Left renal cortex interstitium (tissue), 4 donors: ENCODE results near the gene RNF175. TPM values are rescaled to one million over a fixed set of nuclear protein-coding genes. Genes with fewer than 3 reads are reported as not detected.

Experiments
- DNase-seq, 4 donors: peaks; one replicate each; pipeline ENCODE4 v3.0.0-alpha.2; 2013; ENCODE audit warnings: low read depth in 4 of 4, low spot score in 2 of 4, missing footprints in 1 of 4
- polyA plus RNA-seq, 4 donors: library from polyadenylated mRNA; unstranded; fragments of 120-200 nt; gene quantifications; one replicate each; pipeline ENCODE4 v1.2.1, GENCODE V29; 2013; ENCODE audit not compliant: insufficient read length in 4 of 4

Gene RNF175
- polyA plus RNA-seq, 4 donors = 3.8 to 5.9 (median 5.0) TPM

DNA sequence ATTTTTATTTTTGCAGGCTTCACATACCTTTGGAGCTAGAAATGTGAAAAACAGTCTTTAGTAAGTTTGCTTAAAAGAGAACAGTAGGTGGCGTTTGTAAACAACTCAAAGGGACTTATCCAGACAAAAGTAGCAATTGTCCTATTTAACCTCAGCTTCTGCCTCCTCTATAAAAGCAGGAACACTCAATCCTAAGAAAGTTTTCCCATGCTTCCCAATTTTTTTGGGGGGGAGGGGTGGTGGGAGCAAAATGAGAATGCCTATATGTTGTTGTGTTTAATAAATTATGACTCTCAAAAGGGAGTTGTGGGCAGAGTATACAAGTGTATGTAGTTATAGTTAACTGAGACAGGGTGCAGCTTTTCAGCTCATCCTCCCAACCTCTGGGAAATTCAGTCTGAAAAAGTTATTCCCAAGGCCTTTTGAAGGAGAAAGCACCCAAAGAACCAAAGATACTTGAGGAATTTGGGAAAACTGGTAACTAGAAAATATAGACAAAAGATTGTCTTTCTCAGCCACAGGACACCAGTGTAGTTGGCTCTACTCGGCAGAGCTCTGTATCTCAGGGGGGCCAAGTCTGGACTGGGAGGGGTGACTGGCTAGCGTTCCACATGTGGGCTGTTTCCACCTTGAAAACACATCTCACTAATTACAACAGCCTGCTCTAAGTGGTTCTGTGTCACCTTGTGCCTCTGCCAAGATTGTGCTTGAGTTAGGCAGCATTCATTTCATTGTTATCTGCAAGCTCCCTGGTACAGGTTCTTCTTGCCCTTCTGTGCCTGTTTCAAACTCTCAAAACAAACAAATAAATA is 26.3 kb upstream of the RNF175 start:
- DNase-seq = no peak

DNA sequence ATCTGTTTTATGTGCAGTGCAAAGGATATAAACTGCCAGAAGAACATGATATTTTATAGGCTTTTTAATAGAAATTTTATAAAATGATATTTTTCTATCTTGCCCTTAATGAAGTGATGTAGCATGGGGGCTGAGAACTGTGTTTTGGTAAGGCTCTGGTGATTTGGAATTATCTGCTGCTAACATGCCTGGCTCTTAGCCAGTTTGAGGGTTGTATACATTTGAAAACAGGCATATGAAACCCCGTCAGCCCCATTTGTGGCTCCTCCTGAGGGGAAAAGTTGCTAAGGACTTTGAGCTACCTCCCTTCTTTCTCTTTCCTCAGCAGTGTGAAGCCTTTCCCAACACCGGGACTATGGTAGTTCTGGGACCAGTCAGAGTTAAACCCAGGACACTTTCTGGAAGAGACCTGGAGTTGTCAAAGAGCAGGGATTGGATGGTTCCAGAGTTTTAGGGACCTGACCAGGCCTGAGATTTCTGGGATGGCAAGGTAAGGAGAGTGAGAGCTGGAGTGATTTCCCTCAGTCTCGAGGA is 24.4 kb upstream of the RNF175 start:
- DNase-seq = no peak

DNA sequence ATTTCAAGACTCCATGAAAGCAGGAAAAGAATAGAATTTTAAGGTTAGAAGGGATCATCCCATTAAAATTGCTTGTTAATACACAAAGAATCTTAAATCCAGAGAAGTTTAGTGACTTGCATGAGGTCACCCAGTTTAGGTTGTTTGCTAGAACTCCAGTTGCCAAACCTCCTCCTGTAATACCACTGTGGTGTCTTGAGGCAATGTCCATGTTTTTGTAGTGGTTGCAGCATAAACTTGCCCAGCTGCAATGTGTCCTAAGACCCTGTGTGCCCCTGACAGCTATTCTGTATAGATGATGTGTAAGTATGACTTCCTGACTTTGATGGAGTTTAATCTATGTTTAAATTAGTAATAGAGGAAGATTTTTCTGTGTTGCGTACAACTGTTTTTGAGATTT is 22.8 kb upstream of the RNF175 start:
- DNase-seq = no peak

DNA sequence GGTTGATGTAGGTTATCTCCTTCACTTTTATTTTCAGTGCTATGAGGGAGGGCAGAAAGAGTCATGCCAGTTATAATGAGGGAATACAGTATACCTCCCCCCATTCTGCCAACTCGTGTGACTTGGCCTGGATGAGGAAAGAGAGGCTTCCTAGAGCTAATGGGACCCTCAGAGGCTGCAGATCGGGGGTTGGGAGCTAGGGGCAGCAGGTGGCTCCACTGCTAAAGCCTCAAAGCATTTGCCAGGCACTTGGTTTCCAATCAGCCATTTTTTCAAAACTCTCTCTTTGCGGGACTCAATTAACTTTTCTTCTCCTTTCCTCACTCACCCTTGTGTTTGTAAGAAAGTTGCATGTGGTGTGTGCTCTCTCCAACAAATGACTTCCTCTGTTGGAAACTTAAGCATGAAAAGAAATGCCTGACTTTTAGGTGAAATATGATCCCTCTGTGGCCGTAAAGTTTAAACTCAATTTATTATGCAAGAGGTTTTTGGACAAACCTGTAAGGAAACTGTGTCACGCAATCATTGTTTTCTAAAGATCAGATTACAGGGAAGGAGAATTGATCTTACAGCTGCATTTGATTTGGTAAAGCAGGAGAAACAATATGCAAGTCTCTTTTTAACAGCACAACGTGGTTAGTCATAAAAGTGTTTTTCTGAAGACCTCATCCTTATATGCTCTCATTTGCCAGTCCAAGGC is 22.0 kb upstream of the RNF175 start:
- peak in 1 of 4 donors; percentile 48 for DNase-seq

DNA sequence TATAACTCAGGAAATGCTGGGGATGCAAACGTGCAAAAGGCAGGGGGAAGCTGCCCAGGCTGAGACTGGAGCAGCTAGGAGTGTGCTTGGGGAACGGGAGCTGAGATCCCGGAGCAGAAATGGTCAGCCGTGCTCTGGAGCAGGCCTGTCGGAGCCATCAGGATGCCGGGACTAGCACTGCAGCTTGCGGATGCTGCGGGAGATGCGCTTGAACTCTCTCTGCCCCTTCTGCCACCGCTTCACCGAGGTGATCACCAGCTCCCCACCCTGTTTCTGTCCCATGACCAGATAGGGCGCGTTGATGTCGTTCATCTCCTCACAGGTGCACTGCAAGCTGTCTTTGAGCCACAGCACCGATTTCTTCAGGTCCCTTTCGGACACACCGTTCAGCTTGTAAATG is 21.5 kb upstream of the RNF175 start:
- no peak for DNase-seq

DNA sequence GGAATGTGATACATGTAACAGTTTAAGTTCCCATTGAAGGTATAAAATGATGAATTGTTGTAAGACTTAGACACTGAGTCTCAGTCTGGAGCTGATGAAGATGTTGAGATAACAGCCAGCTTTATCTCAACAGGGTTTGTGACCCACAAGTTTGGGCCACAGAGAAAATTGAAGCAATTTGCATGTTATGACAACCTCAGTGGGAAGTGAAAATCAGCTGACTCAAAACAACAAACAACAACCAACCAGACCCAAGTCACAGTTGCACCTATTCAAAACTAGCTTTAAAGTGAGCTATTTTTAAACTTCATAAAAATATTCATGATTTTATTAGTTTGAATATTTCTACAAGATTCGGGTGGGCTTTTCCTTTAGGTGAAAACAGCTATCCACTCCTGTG is 21.1 kb upstream of the RNF175 start:
- DNase-seq = no peak

DNA sequence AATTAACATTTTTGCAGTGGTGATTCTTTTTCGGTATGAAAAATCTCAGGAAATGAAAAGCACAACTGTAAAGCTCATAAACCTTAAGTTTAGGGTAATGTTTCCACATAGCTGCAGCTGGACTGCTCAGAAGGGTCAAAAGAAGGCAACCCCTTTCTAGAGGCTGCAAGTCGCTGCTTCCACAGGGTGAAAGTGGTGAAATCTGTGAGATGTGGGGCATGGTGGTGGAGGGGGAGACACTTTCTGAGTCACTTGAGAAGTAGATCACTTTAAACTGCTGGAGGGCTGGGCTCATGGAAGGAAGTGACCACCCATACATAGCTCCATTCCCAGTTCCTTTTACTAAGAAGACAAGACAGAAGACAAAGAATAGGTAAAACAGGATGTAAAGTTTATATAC is 20.4 kb upstream of the RNF175 start:
- DNase-seq = no peak

DNA sequence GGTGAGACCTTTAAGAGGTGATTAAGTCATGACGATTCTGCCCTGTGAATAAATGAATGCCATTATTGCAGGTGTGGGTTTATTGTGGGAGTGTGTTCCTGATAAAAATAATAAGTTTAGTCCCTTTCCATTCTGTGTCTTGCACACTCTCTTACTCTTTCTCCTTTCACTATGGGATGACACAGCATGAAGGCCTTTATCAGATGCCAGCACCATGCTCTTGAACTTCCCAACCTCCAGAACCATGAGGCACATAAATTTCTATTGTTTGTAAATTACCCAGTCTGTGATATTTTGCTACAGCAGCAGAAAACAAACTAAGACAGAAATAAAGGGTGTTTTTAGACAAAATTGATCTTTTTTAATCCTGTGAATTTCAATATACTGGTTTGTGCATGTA is 18.6 kb upstream of the RNF175 start:
- no peak for DNase-seq

DNA sequence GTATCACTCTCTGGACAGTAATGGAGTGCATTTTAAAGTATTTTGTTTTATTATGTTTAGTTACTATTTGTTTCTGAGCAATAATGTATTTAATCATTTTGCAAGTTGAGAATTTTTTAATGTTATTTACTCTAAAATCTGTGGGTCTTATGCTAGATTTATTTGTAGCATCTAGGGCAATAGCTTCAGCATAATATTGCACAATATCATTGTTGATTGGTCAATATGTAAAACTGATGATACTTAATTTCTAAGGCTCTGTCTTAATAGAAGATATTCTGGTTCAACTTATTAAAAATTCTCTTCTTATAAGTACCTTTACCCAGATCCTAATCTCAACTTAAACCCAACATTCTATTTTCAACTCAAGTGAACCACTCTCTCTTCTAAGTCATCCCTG is 17.6 kb upstream of the RNF175 start:
- DNase-seq = no peak

DNA sequence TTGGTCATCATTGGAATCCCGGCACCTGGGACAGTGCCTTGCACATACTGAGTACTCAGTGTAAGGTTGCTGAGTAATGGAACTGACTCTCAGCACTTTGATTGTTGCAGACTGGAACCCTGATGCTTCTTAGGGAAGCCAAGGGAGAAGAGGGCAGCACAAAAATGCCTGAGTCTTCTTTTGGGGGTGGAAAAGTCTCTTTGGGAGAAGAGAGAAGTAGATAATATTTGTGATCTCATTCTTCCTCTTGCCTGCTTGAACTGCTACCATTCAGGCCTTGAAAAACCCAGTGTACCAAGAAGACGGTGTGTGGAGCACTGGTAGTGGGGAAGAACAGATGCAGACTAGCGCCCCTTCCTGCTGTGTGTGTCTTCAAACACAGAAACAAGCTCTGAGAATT is 16.8 kb upstream of the RNF175 start:
- no peak for DNase-seq

DNA sequence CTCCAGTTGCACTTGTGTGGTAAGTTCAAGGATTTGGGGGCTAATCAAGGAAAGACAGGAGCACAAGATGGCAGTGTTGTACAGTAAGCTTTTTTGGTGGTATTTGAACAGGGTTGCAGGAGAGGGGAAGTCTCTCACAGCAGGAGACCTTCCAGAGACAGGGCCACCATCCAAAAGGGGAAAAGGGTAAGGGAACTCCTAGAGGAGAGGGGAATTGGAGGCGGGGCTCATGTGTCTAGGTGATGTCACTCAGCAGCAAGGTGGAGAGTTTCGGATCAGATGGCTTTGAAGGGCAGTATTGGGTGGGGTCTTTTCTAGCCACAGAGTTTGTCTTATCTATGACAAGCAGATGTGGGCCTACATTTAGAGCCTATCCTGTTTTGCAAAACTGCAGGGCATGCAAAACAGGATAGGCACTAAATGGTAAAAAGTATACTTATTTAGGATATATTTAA is 13.4 kb upstream of the RNF175 start:
- no peak for DNase-seq

DNA sequence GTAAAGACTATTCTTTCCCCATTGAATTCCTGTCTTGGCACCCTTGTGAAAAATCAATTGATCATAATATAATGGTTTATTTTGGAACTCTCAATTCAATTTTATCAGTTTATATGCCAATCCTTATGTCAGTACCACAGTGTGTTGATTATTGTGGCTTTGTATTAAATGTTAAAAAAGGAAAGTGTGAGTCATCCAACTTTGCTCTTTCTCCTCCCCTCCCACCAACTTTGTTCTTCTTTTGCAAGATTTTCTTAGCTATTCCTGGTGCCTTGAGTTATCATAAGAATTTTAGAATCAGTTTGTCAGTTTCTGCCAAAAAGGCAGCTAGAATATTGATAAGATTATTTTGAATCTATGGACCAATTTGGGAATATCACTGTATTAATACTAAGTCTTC is 11.2 kb upstream of the RNF175 start:
- DNase-seq = no peak

DNA sequence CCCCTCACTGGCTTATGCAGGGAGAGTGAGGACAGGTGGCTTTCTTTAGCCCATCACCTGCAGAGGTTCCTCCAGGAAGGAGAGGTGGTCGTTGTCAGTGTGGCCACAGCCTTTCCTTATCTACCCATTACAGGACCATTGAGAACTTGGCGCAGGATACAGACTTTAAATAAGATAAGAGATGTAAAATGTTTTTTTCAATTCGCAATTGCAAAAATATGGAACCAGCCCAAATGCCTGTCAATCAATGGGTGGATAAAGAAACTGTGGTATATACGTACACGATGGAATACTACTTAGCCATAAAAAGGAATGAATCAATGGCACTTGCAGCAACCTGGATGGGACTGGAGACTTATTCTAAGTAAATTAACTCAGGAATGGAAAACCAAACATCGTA is 6.9 kb upstream of the RNF175 start:
- DNase-seq = no peak

DNA sequence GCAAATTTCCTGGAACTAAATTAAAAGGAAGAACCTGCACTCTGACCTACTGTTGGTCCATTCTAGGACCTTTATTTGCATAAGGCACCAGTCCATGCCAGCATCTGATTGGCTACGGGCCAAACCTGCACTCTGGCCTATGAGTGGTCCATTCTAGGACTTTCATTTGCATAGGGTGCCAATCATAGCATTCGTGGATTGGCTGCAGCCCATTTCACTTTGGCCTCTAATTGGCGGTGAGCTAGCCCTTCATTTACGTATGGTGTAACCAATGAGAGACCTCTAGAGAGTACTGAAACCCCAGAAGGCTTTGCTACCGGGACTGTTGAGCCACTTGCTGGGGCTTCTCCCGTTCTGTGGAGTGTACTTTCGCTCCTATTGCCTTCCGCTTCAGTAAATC is 6.1 kb upstream of the RNF175 start:
- no peak for DNase-seq

DNA sequence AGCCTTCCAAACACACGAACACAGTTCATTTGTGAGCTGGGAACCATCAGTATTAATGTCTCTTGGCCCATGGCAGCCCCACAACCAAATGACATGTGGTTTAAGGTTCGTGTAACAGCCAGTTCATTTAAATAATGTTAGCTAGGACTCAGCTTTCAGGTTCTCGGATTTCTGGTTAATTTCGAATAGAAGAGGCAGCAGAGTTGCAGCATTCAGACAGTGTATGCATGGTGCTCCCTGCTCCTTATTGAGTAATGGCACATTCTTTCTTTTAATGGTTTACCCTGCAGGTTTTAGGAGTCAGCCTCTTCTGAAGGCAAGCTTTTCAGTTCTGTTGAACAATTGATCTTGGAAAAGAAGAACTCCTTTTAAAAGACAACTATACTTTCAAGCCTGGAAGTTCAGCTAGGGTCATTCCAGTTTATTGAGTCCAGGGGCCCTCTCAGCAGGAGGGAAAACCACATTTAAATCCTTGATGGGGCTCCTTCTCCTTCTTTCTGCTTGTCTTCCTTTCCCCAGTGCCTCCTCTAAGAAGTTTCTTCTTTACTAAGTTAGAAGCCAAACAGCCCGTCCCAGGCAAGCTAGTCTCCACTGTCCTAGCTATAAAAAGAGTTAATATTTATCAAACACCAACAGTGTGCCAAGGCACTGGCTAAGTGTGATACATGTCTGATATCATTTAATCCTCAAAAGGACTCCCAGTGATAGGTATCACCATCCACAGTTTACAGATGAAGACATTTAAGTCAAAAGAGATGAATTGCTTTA is 5.0 kb upstream of the RNF175 start:
- DNase-seq = no peak

DNA sequence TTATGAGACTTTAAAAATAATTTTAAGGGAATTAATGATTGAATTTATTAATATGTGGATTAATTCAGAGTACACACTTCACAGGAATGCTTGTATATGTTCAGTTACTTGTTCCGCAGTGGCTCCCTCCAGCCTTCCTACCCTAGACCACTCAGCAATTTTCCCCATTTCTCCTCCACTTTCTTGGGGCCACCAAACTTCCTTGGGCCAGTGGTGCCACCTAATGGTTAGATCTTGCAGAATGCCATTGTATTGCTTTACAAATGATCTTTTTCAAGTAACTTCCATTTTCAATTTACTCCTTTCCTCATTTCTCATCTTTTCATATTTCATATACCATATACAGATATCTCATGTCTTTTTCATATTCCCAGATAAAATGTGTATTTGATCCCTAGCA is 3.6 kb upstream of the RNF175 start:
- no peak for DNase-seq

DNA sequence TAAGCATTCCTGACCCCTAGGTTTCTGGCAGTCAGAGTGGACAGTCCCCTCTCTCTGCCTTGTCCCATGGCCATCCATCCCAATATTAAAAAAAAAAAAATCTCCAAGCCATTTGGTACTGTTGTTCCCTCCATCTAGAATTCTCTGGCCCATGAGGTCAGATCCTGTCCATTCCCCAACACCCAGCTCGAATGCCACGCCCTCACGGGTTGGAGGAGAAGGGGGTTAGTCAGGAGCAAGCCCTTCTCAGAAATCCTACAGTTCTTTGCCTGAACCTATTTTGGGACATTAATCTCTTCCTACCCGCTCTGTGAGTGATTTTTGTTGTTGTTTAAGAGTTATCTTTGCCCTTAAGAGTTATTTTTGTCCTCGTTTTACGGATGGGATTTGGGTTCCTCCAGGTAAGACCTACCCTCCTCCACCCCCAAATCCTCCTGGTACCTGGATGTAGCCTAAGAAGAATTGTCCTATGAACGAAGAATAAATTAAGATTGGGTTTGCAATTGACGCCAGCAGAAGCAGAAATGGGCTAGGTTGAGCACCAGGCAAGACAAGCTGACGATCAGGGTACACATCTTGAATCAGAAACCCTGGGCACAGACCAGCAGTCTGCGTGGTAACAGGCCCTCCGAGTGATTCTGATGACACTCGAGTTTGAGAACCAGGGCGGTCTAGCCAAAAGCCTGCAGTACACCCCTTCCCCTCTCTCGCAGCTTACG is 977 bp downstream of the RNF175 start:
- no peak for DNase-seq

DNA sequence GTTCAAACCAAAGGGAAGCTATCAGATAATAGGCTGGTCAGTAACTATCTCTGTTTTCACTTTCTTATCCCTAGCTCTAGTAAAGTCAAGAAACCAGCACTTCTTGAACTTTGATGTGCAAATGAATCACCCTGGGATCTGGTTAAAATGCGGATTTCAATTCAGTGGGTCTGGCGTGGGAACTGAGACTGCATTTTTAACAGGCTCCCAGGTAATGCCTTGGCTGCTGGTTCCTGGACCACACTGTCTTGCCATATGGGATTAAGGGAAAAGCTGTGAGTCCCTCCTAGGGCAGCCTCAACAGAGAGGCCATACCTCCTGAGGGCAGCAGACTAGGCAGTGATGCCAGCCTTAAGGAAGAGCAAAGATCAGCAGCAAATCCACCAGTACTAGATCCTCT is 1.7 kb downstream of the RNF175 start:
- DNase-seq = no peak

DNA sequence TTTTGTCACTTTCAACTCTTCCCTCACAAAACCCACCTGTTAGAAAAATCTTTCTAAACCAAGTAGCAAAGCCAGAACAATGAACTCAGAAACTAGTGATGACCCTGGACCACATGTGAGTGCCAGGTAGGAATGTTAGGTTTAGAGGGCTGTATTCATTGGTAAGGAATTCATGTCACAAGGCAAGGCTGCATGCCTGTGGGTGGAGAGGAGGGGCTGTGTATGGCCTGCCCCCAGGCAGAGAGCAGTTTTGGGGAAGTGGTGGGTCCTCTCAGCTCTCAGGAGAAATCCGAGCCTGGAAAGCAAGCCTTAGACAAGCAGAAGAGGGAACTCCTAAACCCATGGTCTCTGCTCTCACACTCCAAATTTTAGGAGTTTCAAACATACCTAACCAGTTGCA is 2.4 kb downstream of the RNF175 start:
- DNase-seq = no peak

DNA sequence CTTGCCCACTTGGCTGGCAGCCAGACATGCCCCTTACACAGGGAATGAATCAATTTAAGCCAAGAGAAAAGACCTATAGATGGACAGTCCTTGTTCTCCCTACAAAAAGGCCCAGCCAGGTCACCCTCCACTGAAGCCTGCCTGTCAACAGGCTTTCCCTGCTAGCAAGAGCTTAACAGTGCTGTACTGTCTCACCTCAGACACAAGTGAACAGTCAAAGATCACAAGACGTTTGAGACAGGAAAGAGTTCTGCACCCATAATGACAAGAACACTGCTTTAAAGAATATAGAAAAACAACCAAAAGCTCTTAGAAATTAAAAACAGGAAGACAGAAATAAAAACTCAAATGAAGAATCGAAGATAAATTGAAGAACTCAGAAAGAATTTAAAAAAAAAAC is 4.6 kb downstream of the RNF175 start:
- DNase-seq = no peak
